Psoas muscle (tissue), 8 donors: ENCODE results near the gene HIPK1. TPM values are rescaled to one million over a fixed set of nuclear protein-coding genes. Genes with fewer than 3 reads are reported as not detected.

Source experiments
- ATAC-seq, 4 donors: fragments of 200-7000 bp; cut with Tn5 transposase; one replicate each; pipeline ENCODE4 v1.9.1; 2020; ENCODE audit warnings: moderate library complexity in 3 of 4, mild to moderate bottlenecking in 2 of 4
- DNase-seq, 2 donors: peaks; one replicate each; pipeline ENCODE4 v3.0.0-alpha.2; 2020
- H3K27ac ChIP-seq: fragments of 200-600 bp; one replicate; pipeline ENCODE4 v1.8.0; 2022
- H3K27me3 ChIP-seq, 3 donors: fragments of 200-600 bp in 1 of 3; one replicate each; pipeline versions ENCODE4 v1.6.1 to v1.8.0; 2013 to 2022; ENCODE audit warnings: low read length in 2 of 3, mild to moderate bottlenecking in 2 of 3, moderate library complexity in 1 of 3; ENCODE audit not compliant: insufficient read depth in 3 of 3
- H3K36me3 ChIP-seq, 2 donors: fragments of 200-600 bp in 1 of 2; one replicate each; pipeline versions ENCODE4 v1.6.1 to v1.8.0; 2013 to 2022; ENCODE audit warnings: low read depth in 1 of 2, mild to moderate bottlenecking in 1 of 2, moderate library complexity in 1 of 2; ENCODE audit not compliant: insufficient read depth in 1 of 2
- H3K4me1 ChIP-seq: fragments of 200-600 bp; one replicate; pipeline ENCODE4 v1.8.0; 2022
- H3K4me3 ChIP-seq: fragments of 200-600 bp; one replicate; pipeline ENCODE4 v1.8.0; 2022; ENCODE audit warnings: mild to moderate bottlenecking
- H3K9me3 ChIP-seq: fragments of 200-600 bp; one replicate; pipeline ENCODE4 v1.8.0; 2022
- WGBS, 3 donors: extraction: QIAGEN DNeasy Blood & Tissue Kit; methylation state at CpG; one replicate each; pipeline versions ENCODE4 v1.1.6 to v1.1.7; 2013; 5-methylcytosine and 5-hydroxymethylcytosine counted together
- intact Hi-C, 2 donors: fragments of 100-400 bp; cut with DNase I; formaldehyde crosslinking; loops; one replicate each; pipeline versions ENCODE4 v1.11.0 to v1.14.2; 2022
- polyA plus RNA-seq, 3 donors: library from polyadenylated mRNA; stranded (reverse); fragments of 200-250 nt; gene quantifications; one replicate each; pipeline ENCODE4 v1.2.3, GENCODE V29; 2013
- total RNA-seq, 4 donors: library from RNA; stranded (reverse); fragmentation: NEBNext Ultra II Directional in 2 of 4; extraction: Animal tissue kit (Norgen Biotek cat#: 25700) in 2 of 4; gene quantifications; one replicate each; pipeline versions ENCODE4 v1.2.1 to v1.2.4, GENCODE V29; 2021 to 2023
- TF ChIP-seq, protein P1 (sequence below): fragments of 200-600 bp; IDR thresholded peaks from one replicate; pipeline ENCODE4 v1.8.0; 2022; ENCODE audit warnings: antibody characterized with exemption
- donor health status: healthy with polysubstance abuse.
- donor health status: DM: no; HTN: no; CAD: no; lungs with moderate emphysema.
- donor health status: Bipolar disorder and iron deficiency.
- donor health status: healthy.
- donor health status: DM: yes; HTN: yes; CAD: no.
- donor health status: DM: no; HTN: no; CAD: no.
- donor health status: DM: no; HTN: no; CAD: no.
- donor health status: DM: yes; HTN: yes; CAD: no.

HIPK1 gene
- total and polyA plus RNA-seq, 7 donors: 16.8 to 80.6 (median 56.0) TPM

DNA sequence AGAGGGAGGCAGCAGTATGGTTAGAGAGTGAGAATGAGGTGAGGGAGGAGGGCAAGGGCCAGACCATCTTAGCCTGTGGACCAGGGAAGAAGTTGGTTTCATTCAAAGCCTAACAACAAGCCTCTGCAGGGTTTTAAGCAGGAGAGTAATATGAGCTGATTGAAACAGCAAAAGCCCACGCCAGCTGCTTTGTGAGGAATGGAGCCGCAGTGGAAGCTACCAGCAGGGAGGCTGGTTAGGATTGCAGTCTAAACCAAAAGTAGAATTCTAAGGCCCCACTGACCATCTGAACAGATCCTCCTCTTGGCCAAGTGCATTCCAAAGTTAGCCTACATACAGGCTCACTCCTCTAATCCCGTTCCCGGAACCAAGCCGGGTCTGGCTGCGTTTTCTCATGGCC is 94.9 kb downstream of the HIPK1 start:
- Histone ChIP-seq H3K4me3 (no peak overlapping the region), H3K9me3 (no peaks in the 10 kb centered on the region), H3K27ac (peak overlapping the region; percentile 82), H3K36me3 (no peaks in the 10 kb centered on the region), H3K4me1 (peaks cover 54% of the 10 kb centered on the region), H3K27me3 (no peaks in the 10 kb centered on the region)
- DNase-seq (peak in 1 of 2 donors; percentile 58), ATAC-seq (peak; percentile 34 to 63 (median 53))
- WGBS, 3 donors: 24 to 42% (median 28%) methylated on average over 6 of the region's 6 CpGs
- intact Hi-C loops: no loop called here
- TF ChIP-seq, protein P1, sequence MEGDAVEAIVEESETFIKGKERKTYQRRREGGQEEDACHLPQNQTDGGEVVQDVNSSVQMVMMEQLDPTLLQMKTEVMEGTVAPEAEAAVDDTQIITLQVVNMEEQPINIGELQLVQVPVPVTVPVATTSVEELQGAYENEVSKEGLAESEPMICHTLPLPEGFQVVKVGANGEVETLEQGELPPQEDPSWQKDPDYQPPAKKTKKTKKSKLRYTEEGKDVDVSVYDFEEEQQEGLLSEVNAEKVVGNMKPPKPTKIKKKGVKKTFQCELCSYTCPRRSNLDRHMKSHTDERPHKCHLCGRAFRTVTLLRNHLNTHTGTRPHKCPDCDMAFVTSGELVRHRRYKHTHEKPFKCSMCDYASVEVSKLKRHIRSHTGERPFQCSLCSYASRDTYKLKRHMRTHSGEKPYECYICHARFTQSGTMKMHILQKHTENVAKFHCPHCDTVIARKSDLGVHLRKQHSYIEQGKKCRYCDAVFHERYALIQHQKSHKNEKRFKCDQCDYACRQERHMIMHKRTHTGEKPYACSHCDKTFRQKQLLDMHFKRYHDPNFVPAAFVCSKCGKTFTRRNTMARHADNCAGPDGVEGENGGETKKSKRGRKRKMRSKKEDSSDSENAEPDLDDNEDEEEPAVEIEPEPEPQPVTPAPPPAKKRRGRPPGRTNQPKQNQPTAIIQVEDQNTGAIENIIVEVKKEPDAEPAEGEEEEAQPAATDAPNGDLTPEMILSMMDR: no peak

DNA sequence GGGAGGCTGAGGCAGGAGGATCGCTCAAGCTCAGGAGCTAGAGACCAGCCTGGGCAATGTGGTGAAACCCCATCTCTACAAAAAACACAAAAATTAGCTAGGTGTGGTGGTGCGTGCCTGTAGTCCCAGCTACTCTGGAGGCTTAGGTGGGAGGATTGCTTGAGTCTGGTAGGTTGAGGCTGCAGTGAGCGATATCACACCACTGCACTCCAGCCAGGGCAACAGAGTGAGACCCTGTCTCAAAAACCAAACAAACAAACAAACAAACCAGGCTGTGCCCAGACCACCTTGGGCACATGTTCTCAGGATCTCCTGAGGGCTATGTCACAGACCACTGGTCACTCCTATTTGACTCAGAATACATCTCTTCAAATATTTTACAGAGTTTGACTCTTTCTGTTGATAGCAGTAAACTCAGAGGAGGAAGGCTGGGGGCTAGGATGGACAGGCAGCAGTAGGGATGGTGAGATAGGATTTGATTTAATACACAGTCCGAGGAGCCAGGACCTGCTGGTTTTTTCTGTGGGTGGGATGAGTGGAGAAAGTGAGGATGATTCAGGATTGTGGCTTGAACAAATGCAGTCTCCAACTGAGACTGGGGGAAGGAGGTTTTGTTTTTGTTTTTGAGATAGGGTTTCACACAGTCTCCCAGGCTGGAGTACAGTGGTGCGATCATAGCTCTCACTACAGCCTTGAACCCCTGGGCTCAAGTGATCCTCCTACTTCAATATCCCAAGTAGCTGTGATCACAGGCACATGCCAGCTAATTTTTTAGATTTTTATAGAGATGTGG is 96.7 kb downstream of the HIPK1 start:
- intact Hi-C loops: loop anchor here in 1 of 2 donors (5.0 kb wide), 1 partner anchor 44 kb away; no protein-coding TSS in a partner anchor
- DNase-seq: no peak
- Histone ChIP-seq H3K27me3 (no peaks in the 10 kb centered on the region), H3K4me1 (peaks cover 54% of the 10 kb centered on the region), H3K36me3 (no peaks in the 10 kb centered on the region), H3K9me3 (no peaks in the 10 kb centered on the region), H3K27ac (peak overlapping the region; percentile 86), H3K4me3 (no peak overlapping the region)
- 82 to 93% (median 88%) methylated on average over 5 of the region's 5 CpGs for WGBS, 3 donors
- TF ChIP-seq, protein P1: no peak
- ATAC-seq: peak; percentile 24 to 60 (median 48)

DNA sequence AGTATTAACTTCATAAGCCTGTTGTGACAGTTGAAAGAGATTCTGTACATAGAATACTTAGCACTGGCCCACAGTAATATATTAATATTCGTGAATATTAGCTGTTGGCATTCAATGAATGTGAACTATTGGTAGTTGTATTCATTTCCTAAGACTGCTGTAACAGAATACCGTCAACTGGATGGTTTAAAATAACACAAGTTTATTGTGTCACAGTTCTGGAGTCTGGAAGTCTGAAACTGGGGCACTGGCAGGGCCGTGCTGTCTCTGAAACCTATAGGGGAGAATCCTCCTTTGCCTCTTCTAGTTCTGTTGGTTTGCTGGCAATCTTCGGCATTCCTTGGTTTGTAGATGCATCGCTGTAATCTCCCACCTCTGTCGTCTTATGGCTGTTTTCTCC is 97.7 kb downstream of the HIPK1 start:
- TF ChIP-seq, protein P1: no peak
- Histone ChIP-seq H3K4me3 (no peak overlapping the region), H3K9me3 (no peaks in the 10 kb centered on the region), H3K27ac (peak overlapping the region; percentile 86), H3K27me3 (no peaks in the 10 kb centered on the region), H3K36me3 (no peaks in the 10 kb centered on the region), H3K4me1 (peaks cover 48% of the 10 kb centered on the region)
- intact Hi-C loops: loop anchor here in 1 of 2 donors (5.0 kb wide), 1 partner anchor 44 kb away; no protein-coding TSS in a partner anchor
- ATAC-seq: peak; percentile 79 to 89 (median 89)
- peak in 1 of 2 donors; percentile 65 for DNase-seq
- WGBS, 3 donors: 33 to 46% (median 35%) methylated on average over 6 of the region's 6 CpGs

Other genes with a start within 250 kb of the HIPK1 start
- 10 to 100 TPM in 1 of 4 donors, 1 to 10 TPM in 3; 6.0 to 12.6 (median 9.2) TPM for gene PHTF1, start 169.8 kb upstream of the HIPK1 start, total RNA-seq
- 10 to 100 TPM in 2 of 3 donors, 1 to 10 TPM in 1; 6.5 to 14.0 (median 10.7) TPM for gene PHTF1, start 169.8 kb upstream of the HIPK1 start, polyA plus RNA-seq
- 10 to 100 TPM; 11.0 to 20.8 (median 12.7) TPM for gene RSBN1, start 116.8 kb upstream of the HIPK1 start, total RNA-seq
- 1 to 10 TPM; 3.5 to 9.4 (median 4.6) TPM for gene RSBN1, start 116.8 kb upstream of the HIPK1 start, polyA plus RNA-seq
- gene PTPN22, start 57.6 kb upstream of the HIPK1 start, total RNA-seq: under 1 TPM; 0.39 to 0.71 (median 0.56) TPM
- under 1 TPM; 0.10 to 0.15 (median 0.10) TPM for gene PTPN22, start 57.6 kb upstream of the HIPK1 start, polyA plus RNA-seq
- gene BCL2L15, start 41.7 kb upstream of the HIPK1 start, total RNA-seq: under 1 TPM; 0.05 to 0.44 (median 0.35) TPM
- gene BCL2L15, start 41.7 kb upstream of the HIPK1 start, polyA plus RNA-seq: under 1 TPM; 0.03 to 0.26 (median 0.06) TPM
- gene AP4B1, start 24.5 kb upstream of the HIPK1 start, total RNA-seq: 10 to 100 TPM in 1 of 4 donors, 1 to 10 TPM in 3; 6.8 to 12.0 (median 9.3) TPM
- gene AP4B1, start 24.5 kb upstream of the HIPK1 start, polyA plus RNA-seq: 10 to 100 TPM in 2 of 3 donors, 1 to 10 TPM in 1; 8.8 to 16.1 (median 11.4) TPM
- 1 to 10 TPM; 1.8 to 2.3 (median 2.1) TPM for gene DCLRE1B, start 24.0 kb upstream of the HIPK1 start, total RNA-seq
- gene DCLRE1B, start 24.0 kb upstream of the HIPK1 start, polyA plus RNA-seq: 1 to 10 TPM; 1.2 to 2.6 (median 2.5) TPM
- gene OLFML3, start 50.1 kb downstream of the HIPK1 start, total RNA-seq: 10 to 100 TPM in 2 of 4 donors, 1 to 10 TPM in 2; 8.2 to 15.8 (median 10.7) TPM
- 10 to 100 TPM in 1 of 3 donors, 1 to 10 TPM in 2; 6.4 to 13.5 (median 9.9) TPM for gene OLFML3, start 50.1 kb downstream of the HIPK1 start, polyA plus RNA-seq
- under 1 TPM; 0.10 to 0.81 (median 0.47) TPM for gene SYT6, start 224.5 kb downstream of the HIPK1 start, total RNA-seq
- gene SYT6, start 224.5 kb downstream of the HIPK1 start, polyA plus RNA-seq: under 1 TPM; 0.03 to 0.42 (median 0.10) TPM